HepG2 (cell line): ENCODE results near the gene ARPIN.

ENCODE experiments used
- CTCF ChIP-seq: sonication (generic); formaldehyde crosslinking; IDR thresholded peaks from 2 replicates; pipeline ENCODE4 v1.5.0; 2020; ENCODE audit warnings: mild to moderate bottlenecking, missing genetic modification reagents, moderate library complexity
- GABPB1 ChIP-seq: IDR thresholded peaks from 2 replicates; pipeline ENCODE4 v1.6.1; 2016; ENCODE audit warnings: mild to moderate bottlenecking, missing genetic modification reagents, moderate library complexity, missing compliant biosample characterization
- MYC ChIP-seq: sonication (generic); formaldehyde crosslinking; IDR thresholded peaks from 2 replicates; pipeline ENCODE4 v1.9.0; 2021; ENCODE audit warnings: missing genetic modification reagents, borderline replicate concordance
- POLR2A ChIP-seq, 2 experiments: IDR thresholded peaks; 2 replicates each; pipeline ENCODE4 v1.6.1; 2011; ENCODE audit warnings: low read depth in 2 of 2, low read length in 2 of 2, mild to moderate bottlenecking in 1 of 2, moderate library complexity in 1 of 2; ENCODE audit not compliant: insufficient read depth in 1 of 2
- RNF219 ChIP-seq: sonication (generic); formaldehyde crosslinking; IDR thresholded peaks from 2 replicates; pipeline ENCODE4 v1.5.0; 2020; ENCODE audit warnings: mild to moderate bottlenecking, missing genetic modification reagents
- ZNF253 ChIP-seq: sonication (generic); formaldehyde crosslinking; IDR thresholded peaks from 2 replicates; pipeline ENCODE4 v1.8.0; 2022; ENCODE audit warnings: mild to moderate bottlenecking, missing genetic modification reagents, borderline replicate concordance

DNA sequence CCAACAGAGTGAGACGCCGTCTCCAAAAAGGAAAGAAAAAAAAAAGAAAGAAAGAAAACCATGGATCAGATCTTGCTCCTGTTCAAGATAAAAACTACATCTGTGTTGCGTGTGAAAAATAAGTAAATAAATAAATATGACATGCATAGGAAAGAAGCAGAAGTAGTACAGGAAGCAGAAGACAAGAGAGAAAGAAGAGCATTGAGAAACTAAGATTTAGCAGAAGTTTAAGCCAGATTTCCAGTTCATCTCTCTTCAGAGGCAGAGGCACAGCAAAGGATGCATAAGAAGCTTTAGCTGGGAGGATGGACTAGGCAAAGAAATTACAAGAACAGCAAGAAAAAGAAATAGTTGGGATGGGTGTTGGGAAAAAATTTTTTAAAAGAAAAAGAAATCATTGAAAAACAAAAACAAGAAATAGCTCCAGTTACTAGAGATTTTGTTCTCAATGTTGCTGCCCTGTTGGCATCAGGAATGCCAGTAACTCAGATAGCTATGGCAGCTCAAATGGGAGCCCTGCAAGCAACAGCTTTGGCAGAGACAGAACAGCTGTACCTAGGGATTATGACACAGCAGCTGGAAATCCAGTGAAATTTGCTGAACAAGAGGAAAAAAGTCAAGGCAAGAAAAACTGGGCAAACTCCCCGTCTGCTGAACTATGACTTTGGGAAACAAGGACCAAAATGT, 36.2 kb downstream of the ARPIN start:
- TF ChIP-seq GABPB1 (no peak), POLR2A (IDR thresholded peaks at IDR 0.05; ENCODE audit: insufficient read depth in 1 of 2, low read depth in 2 of 2, low read length in 2 of 2) (no peak), RNF219 (CRISPR knock-in tag) (no peak), ZNF253 (CRISPR knock-in tag) (no peak), MYC (CRISPR knock-in tag) (no peak), CTCF (CRISPR knock-in tag) (no peak)
